Measurements from ENCODE around the gene C1orf167. TPM values are rescaled to one million over a fixed set of nuclear protein-coding genes. Genes with fewer than 3 reads are reported as not detected.
"Not testable (repeated sequence)": the region's sequence is repeated elsewhere in the genome, so short reads cannot be mapped to it uniquely, and the experiment has no call there.

C1orf167 gene
- total RNA-seq, 1 experiment from 2014 or later = not detected

GRCh38 chr1:11800756-11801433, 38.9 kb downstream of the C1orf167 start:
- no TSS peak for BruUV-seq (replicated peaks)
- H3K27ac Mint-ChIP-seq (ENCODE audit: low read depth, unreplicated experiment) = no peak overlapping the region
- peaks cover 17% of the 10 kb centered on the region for H3K4me1 Mint-ChIP-seq (ENCODE audit: insufficient read depth, unreplicated experiment)

GRCh38 chr1:11802616-11802972, 40.6 kb downstream of the C1orf167 start:
- DNase-seq (ENCODE audit: unreplicated experiment) = no peak
- CTCF ChIA-PET = interaction anchor here (1.1 to 2.5 kb wide), 3 partner anchors 15 to 18 kb away, joined by 4 to 6 read pairs (median 5); no protein-coding TSS in a partner anchor
- intact Hi-C loops (cut with micrococcal nuclease) = no loop called here
- Mint-ChIP-seq H3K4me3 (ENCODE audit: unreplicated experiment) (peak overlapping the region; percentile 95), H3K27ac (ENCODE audit: low read depth, unreplicated experiment) (peak overlapping the region; percentile 75), H3K4me1 (ENCODE audit: insufficient read depth, unreplicated experiment) (peaks cover 21% of the 10 kb centered on the region), H3K27me3 (ENCODE audit: insufficient read depth, unreplicated experiment) (no peaks in the 10 kb centered on the region), H3K9me3 (ENCODE audit: unreplicated experiment) (no peaks in the 10 kb centered on the region), H3K36me3 (ENCODE audit: insufficient read depth, unreplicated experiment) (peaks cover 38% of the 10 kb centered on the region)
- POLR2A ChIA-PET = interaction anchor here (1.7 to 4.9 kb wide), 5 partner anchors 14 to 249 kb away, joined by 5 to 87 read pairs (median 20); partner anchors contain the start of gene AGTRAP
- BruUV-seq (replicated peaks) = no TSS peak
- no peak for TF ChIP-seq CTCF (IDR thresholded peaks at IDR 0.05; ENCODE audit: unreplicated experiment)

More at GRCh38 chr1:11800756-11801433, 38.9 kb downstream of the C1orf167 start:
- Mint-ChIP-seq H3K27me3 (ENCODE audit: insufficient read depth, unreplicated experiment) (no peaks in the 10 kb centered on the region), H3K36me3 (ENCODE audit: insufficient read depth, unreplicated experiment) (peaks cover 36% of the 10 kb centered on the region), H3K9me3 (ENCODE audit: unreplicated experiment) (no peaks in the 10 kb centered on the region), H3K4me3 (ENCODE audit: unreplicated experiment) (no peak overlapping the region)
- ChIA-PET POLR2A (interaction anchor here (4.6 to 4.9 kb wide), 2 partner anchors 12 to 64 kb away, joined by 63 to 87 read pairs; partner anchors contain the start of gene AGTRAP), CTCF (interaction anchor here (1.0 kb wide), 1 partner anchor 15 kb away, joined by 3 read pairs; no protein-coding TSS in a partner anchor)
- TF ChIP-seq CTCF (IDR thresholded peaks at IDR 0.05; ENCODE audit: unreplicated experiment) = no peak
- intact Hi-C loops (cut with micrococcal nuclease) = no loop called here
- DNase-seq (ENCODE audit: unreplicated experiment) = no peak

GRCh38 chr1:11802973-11803885, 41.2 kb downstream of the C1orf167 start:
- Mint-ChIP-seq H3K4me3 (ENCODE audit: unreplicated experiment) (peak overlapping the region; percentile 95), H3K36me3 (ENCODE audit: insufficient read depth, unreplicated experiment) (peaks cover 44% of the 10 kb centered on the region), H3K4me1 (ENCODE audit: insufficient read depth, unreplicated experiment) (peaks cover 27% of the 10 kb centered on the region), H3K9me3 (ENCODE audit: unreplicated experiment) (no peaks in the 10 kb centered on the region), H3K27ac (ENCODE audit: low read depth, unreplicated experiment) (peak overlapping the region; percentile 75), H3K27me3 (ENCODE audit: insufficient read depth, unreplicated experiment) (no peaks in the 10 kb centered on the region)
- TF ChIP-seq CTCF (IDR thresholded peaks at IDR 0.05; ENCODE audit: unreplicated experiment) = no peak
- BruUV-seq (replicated peaks) = no TSS peak
- CTCF ChIA-PET = interaction anchor here (0.5 to 2.5 kb wide), 6 partner anchors 16 to 769 kb away, joined by 3 to 6 read pairs (median 4); no protein-coding TSS in a partner anchor
- POLR2A ChIA-PET = interaction anchor here (0.5 to 4.9 kb wide), 11 partner anchors 14 to 317 kb away, joined by 3 to 87 read pairs (median 5); partner anchors contain the start of genes AGTRAP and FBXO44
- intact Hi-C loops (cut with micrococcal nuclease) = no loop called here
- peak; percentile 93 for DNase-seq (ENCODE audit: unreplicated experiment)

GRCh38 chr1:11803924-11804665, 42.1 kb downstream of the C1orf167 start:
- H3K9me3 Mint-ChIP-seq (ENCODE audit: unreplicated experiment); DNase-seq (ENCODE audit: unreplicated experiment); BruUV-seq (replicated peaks); H3K27me3 Mint-ChIP-seq (ENCODE audit: insufficient read depth, unreplicated experiment): not testable (repeated sequence)
- H3K36me3 Mint-ChIP-seq (ENCODE audit: insufficient read depth, unreplicated experiment) = peaks cover 46% of the 10 kb centered on the region
- ChIA-PET CTCF (interaction anchor here (0.5 to 2.5 kb wide), 5 partner anchors 17 to 1729 kb away, joined by 3 to 6 read pairs (median 3); no protein-coding TSS in a partner anchor), POLR2A (interaction anchor here (0.5 to 4.9 kb wide), 12 partner anchors 15 to 318 kb away, joined by 3 to 87 read pairs (median 4); partner anchors contain the start of genes AGTRAP and FBXO44)
- peak overlapping the region; percentile 95 for H3K4me3 Mint-ChIP-seq (ENCODE audit: unreplicated experiment)
- intact Hi-C loops (cut with micrococcal nuclease) = loop anchor here (2.0 kb wide), 1 partner anchor 13 kb away; no protein-coding TSS in a partner anchor
- peaks cover 32% of the 10 kb centered on the region for H3K4me1 Mint-ChIP-seq (ENCODE audit: insufficient read depth, unreplicated experiment)
- peak overlapping the region; percentile 96 for H3K27ac Mint-ChIP-seq (ENCODE audit: low read depth, unreplicated experiment)

All from MCF 10A (cell line).